Adrenal gland (tissue), 12 donors: Measurements from ENCODE around the gene OGDH. TPM values are rescaled to one million over a fixed set of nuclear protein-coding genes. Genes with fewer than 3 reads are reported as not detected.
"Not testable (repeated sequence)": the region's sequence is repeated elsewhere in the genome, so short reads cannot be mapped to it uniquely, and the experiment has no call there.

Experiments
- DNase-seq, 7 donors: peaks; one replicate each; pipeline ENCODE4 v3.0.0-alpha.2; 2019 to 2020
- H3K27ac ChIP-seq, 5 donors: fragments of 200-600 bp; sonication (generic) in 4 of 5; 1 replicate in 3 of 5; 2 replicates in 2 of 5; pipeline versions ENCODE4 v1.5.1 to v1.8.0; 2016 to 2020; ENCODE audit warnings: mild to moderate bottlenecking in 1 of 5
- H3K27me3 ChIP-seq: fragments of 200-600 bp; 2 replicates; pipeline ENCODE4 v1.8.0; 2021
- H3K36me3 ChIP-seq, 2 donors: fragments of 200-600 bp; replicated peaks in 1 of 2; 1 replicate in 1 of 2; 2 replicates in 1 of 2; pipeline versions ENCODE4 v1.5.1 to v1.8.0; 2018 to 2022
- H3K4me1 ChIP-seq, 2 donors: fragments of 200-600 bp; replicated peaks in 1 of 2; 1 replicate in 1 of 2; 2 replicates in 1 of 2; pipeline versions ENCODE4 v1.5.1 to v1.8.0; 2018 to 2021
- H3K4me3 ChIP-seq, 4 donors: fragments of 200-600 bp; sonication (generic) in 3 of 4; one replicate each; pipeline ENCODE4 v1.5.1; 2016 to 2018
- H3K9me3 ChIP-seq, 3 donors: fragments of 200-600 bp; sonication (generic) in 1 of 3; replicated peaks in 1 of 3; 1 replicate in 2 of 3; 2 replicates in 1 of 3; pipeline versions ENCODE4 v1.5.1 to v1.8.0; 2016 to 2021
- POLR2A ChIP-seq, 2 donors: fragments of 450-650 bp; IDR thresholded peaks; one replicate each; pipeline ENCODE4 v1.6.1; 2017; ENCODE audit warnings: antibody characterized with exemption in 2 of 2, mild to moderate bottlenecking in 2 of 2, moderate library complexity in 1 of 2
- WGBS, 4 donors: extraction: QIAGEN DNeasy Blood & Tissue Kit in 2 of 4; methylation state at CpG; one replicate each; pipeline versions ENCODE4 v1.1.5 to v1.1.7; 2013 to 2017; 5-methylcytosine and 5-hydroxymethylcytosine counted together
- intact Hi-C, 2 donors: fragments of 100-400 bp; cut with DNase I; formaldehyde crosslinking; loops; one replicate each; pipeline versions ENCODE4 v1.14.1 to v1.15.0; 2022 to 2023
- polyA plus RNA-seq, 3 donors: library from polyadenylated mRNA; stranded (reverse); fragments of 200-250 nt in 2 of 3; fragments of 350-450 nt in 1 of 3; fragmentation: Illumina TruSeq in 1 of 3; extraction: RNeasy Lipid Tissue Mini Kit (QIAGEN cat#74804) in 1 of 3; gene quantifications; one replicate each; pipeline ENCODE4 v1.2.3, GENCODE V29; 2013 to 2014
- total RNA-seq, 9 donors: library from RNA; depleted of rRNA in 4 of 9; stranded (reverse); fragments of >200 nt in 4 of 9; fragments of 120-200 nt in 1 of 9; fragmentation: NEBNext Ultra II Directional in 1 of 9; extraction: Animal tissue kit (Norgen Biotek cat#: 25700) in 1 of 9; gene quantifications; one replicate each; pipeline versions ENCODE4 v1.1.0 to v1.2.4, GENCODE V29; 2013 to 2023
- TF ChIP-seq, protein P1 (sequence below), 6 experiments: fragments of 450-650 bp in 4 of 6; fragments of 200-600 bp in 2 of 6; sonication (generic) in 1 of 6; IDR thresholded peaks; 1 replicate in 5 of 6; 2 replicates in 1 of 6; pipeline versions ENCODE4 v1.5.1 to v1.8.0; 2016 to 2021; ENCODE audit warnings: antibody characterized with exemption in 6 of 6, mild to moderate bottlenecking in 2 of 6, moderate library complexity in 1 of 6
- donor health status: healthy with polysubstance abuse.
- donor health status: Bipolar disorder and iron deficiency.
- donor health status: DM: yes; HTN: yes; CAD: no.
- donor health status: DM: no; HTN: no; CAD: no.
- donor health status: DM: no; HTN: no; CAD: no.
- donor health status: DM: yes; HTN: yes; CAD: no.

Gene OGDH
- total and polyA plus RNA-seq, 12 donors: 46.0 to 284 (median 144) TPM

DNA sequence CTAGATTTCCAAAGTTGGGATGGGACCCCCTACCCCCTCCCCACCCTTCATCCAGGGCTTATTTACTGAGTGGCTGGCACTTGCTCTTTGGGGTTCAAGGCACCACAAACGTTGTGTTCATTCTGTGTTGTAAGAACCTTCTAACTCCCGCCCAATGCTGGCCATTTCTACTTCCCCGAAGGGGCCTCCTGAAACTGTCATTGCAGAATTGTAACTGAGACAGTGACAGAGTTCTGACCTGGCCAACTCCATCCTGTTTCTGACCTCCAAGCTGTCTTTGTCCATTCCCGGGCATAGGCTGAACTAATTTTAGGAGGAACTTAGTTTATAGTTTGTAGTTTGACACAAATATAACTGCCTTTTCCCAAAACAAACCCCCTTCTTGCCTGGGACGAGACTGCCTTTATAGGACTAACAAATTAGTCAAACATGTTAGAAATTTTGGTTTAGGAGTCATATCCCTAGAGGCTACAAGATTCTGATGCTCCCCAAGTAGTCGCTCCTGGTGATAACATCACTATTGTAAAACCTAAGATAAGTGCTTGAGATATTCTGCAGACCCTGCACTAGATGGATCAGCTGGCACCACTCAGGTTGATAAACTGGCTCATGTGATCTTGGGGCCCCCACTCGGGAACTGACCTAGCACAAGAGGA lies 107.4 kb downstream of the OGDH start:
- Histone ChIP-seq H3K4me3 (no peak overlapping the region), H3K27ac (no peak overlapping the region), H3K9me3 (no peaks in the 10 kb centered on the region), H3K27me3 (no peaks in the 10 kb centered on the region), H3K36me3 (no peaks in the 10 kb centered on the region), H3K4me1 (peaks cover 0 to 5% of the 10 kb centered on the region in 2 donors)
- no peak for TF ChIP-seq POLR2A (IDR thresholded peaks at IDR 0.05)
- intact Hi-C loops: no loop called here
- no peak for DNase-seq
- WGBS, 4 donors: 46 to 66% (median 58%) methylated on average over 6 to 7 of the region's 7 CpGs

GRCh38 chr7:44716205-44716604 lies 109.8 kb downstream of the OGDH start:
- peaks cover 0 to 5% of the 10 kb centered on the region in 2 donors for H3K4me1 ChIP-seq
- no peak overlapping the region for H3K27ac ChIP-seq
- no peaks in the 10 kb centered on the region for H3K27me3 ChIP-seq
- TF ChIP-seq POLR2A (IDR thresholded peaks at IDR 0.05): no peak
- intact Hi-C loops: no loop called here
- peaks cover 0 to 7% (median 0%) of the 10 kb centered on the region in 3 donors for H3K9me3 ChIP-seq
- H3K36me3 ChIP-seq: no peaks in the 10 kb centered on the region
- no peak for DNase-seq
- WGBS, 4 donors: 91 to 95% (median 93%) methylated on average over 3 of the region's 3 CpGs
- no peak overlapping the region for H3K4me3 ChIP-seq

DNA sequence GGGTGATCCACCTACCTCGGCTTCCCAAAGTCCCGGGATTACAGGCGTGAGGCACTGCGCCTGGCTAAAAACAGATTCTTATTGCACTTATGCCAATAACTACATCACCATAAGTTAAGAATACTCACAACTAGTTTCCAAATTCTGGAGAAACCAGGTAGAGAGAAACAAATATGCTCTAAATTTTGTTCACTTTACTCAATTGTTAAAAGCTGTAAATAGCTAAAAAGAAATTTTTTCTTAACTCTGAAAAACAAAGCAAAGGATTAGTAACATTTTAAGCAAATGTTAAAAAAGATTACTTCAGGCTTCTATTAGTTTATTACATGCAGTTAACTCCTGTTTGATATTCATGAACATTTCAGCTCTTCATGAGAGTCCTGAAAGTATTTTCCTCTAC lies 113.9 kb downstream of the OGDH start:
- intact Hi-C loops: no loop called here
- TF ChIP-seq, protein P1, sequence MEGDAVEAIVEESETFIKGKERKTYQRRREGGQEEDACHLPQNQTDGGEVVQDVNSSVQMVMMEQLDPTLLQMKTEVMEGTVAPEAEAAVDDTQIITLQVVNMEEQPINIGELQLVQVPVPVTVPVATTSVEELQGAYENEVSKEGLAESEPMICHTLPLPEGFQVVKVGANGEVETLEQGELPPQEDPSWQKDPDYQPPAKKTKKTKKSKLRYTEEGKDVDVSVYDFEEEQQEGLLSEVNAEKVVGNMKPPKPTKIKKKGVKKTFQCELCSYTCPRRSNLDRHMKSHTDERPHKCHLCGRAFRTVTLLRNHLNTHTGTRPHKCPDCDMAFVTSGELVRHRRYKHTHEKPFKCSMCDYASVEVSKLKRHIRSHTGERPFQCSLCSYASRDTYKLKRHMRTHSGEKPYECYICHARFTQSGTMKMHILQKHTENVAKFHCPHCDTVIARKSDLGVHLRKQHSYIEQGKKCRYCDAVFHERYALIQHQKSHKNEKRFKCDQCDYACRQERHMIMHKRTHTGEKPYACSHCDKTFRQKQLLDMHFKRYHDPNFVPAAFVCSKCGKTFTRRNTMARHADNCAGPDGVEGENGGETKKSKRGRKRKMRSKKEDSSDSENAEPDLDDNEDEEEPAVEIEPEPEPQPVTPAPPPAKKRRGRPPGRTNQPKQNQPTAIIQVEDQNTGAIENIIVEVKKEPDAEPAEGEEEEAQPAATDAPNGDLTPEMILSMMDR (IDR thresholded peaks at IDR 0.05): no peak
- TF ChIP-seq POLR2A (IDR thresholded peaks at IDR 0.05): no peak
- Histone ChIP-seq H3K4me3 (no peak overlapping the region), H3K9me3 (peaks cover 0 to 7% (median 0%) of the 10 kb centered on the region in 3 donors), H3K4me1 (peaks cover 0 to 5% of the 10 kb centered on the region in 2 donors), H3K36me3 (no peaks in the 10 kb centered on the region), H3K27ac (no peak overlapping the region), H3K27me3 (no peaks in the 10 kb centered on the region)
- WGBS, 4 donors: 85 to 96% (median 93%) methylated on average over 4 of the region's 4 CpGs
- DNase-seq: no peak

DNA sequence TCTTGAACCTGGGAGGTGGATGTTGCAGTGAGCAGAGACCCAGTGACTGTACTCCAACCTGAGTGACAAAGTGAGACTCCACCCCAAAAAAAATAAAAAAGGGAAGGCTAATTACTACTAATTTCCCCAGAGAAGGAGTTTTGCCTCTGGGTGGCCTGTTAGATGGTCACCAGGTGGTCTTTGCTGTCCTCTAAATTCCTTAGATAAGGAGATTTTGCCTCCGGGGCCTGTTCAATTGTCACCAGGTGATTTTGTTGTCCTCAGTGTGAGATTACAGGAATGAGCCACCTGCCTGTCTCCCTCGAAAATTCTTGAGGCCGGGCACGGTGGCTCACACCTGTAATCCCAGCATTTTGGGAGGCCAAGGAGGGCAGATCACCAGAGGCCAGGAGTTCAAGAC lies 117.8 kb downstream of the OGDH start:
- H3K27ac ChIP-seq: no peak overlapping the region
- WGBS, 4 donors: 85 to 90% (median 90%) methylated on average over 4 of the region's 4 CpGs
- intact Hi-C loops: no loop called here
- no peaks in the 10 kb centered on the region for H3K4me1 ChIP-seq
- no peak for TF ChIP-seq POLR2A (IDR thresholded peaks at IDR 0.05)
- TF ChIP-seq, protein P1 (IDR thresholded peaks at IDR 0.05): no peak
- H3K4me3 ChIP-seq: no peak overlapping the region
- no peaks in the 10 kb centered on the region for H3K27me3 ChIP-seq
- no peak for DNase-seq
- H3K9me3 ChIP-seq: peaks cover 0 to 7% (median 0%) of the 10 kb centered on the region in 3 donors
- H3K36me3 ChIP-seq: no peaks in the 10 kb centered on the region

- DNase-seq, H3K27me3 ChIP-seq, H3K27ac ChIP-seq, H3K4me1 ChIP-seq, H3K36me3 ChIP-seq, H3K9me3 ChIP-seq, H3K4me3 ChIP-seq, intact Hi-C loops: not testable (repeated sequence)
- WGBS, 4 donors: 69 to 80% (median 73%) methylated on average over 7 of the region's 7 CpGs
Measured at GRCh38 chr7:44726250-44726649, 119.8 kb downstream of the OGDH start.
